Ishikawa (cell line): ENCODE results near the gene CERS6.

Source experiments
- CEBPB ChIP-seq: IDR thresholded peaks from 2 replicates; pipeline ENCODE4 v1.6.1; 2012
- CREB1 ChIP-seq: IDR thresholded peaks from 2 replicates; pipeline ENCODE4 v1.6.1; 2012; ENCODE audit warnings: low read depth
- EGR1 ChIP-seq: IDR thresholded peaks from 2 replicates; pipeline ENCODE4 v1.6.1; 2012
- EP300 ChIP-seq: IDR thresholded peaks from 2 replicates; pipeline ENCODE4 v1.6.1; 2012; ENCODE audit warnings: borderline replicate concordance
- FOXM1 ChIP-seq: IDR thresholded peaks from 2 replicates; pipeline ENCODE4 v1.6.1; 2012; ENCODE audit warnings: low read depth, borderline replicate concordance
- NFIC ChIP-seq: IDR thresholded peaks from 2 replicates; pipeline ENCODE4 v1.6.1; 2012
- RAD21 ChIP-seq: IDR thresholded peaks from 2 replicates; pipeline ENCODE4 v1.6.1; 2012; ENCODE audit warnings: low read depth
- TAF1 ChIP-seq: IDR thresholded peaks from 2 replicates; pipeline ENCODE4 v1.6.1; 2012; ENCODE audit warnings: low read depth, mild to moderate bottlenecking
- TCF12 ChIP-seq: IDR thresholded peaks from 2 replicates; pipeline ENCODE4 v1.6.1; 2012; ENCODE audit warnings: low read depth
- TEAD4 ChIP-seq: IDR thresholded peaks from 2 replicates; pipeline ENCODE4 v1.6.1; 2012
- YY1 ChIP-seq: IDR thresholded peaks from 2 replicates; pipeline ENCODE4 v1.6.1; 2012; ENCODE audit warnings: low read depth
- ZBTB7A ChIP-seq: IDR thresholded peaks from 2 replicates; pipeline ENCODE4 v1.6.1; 2012; ENCODE audit warnings: low read depth
- TF ChIP-seq, protein P1 (sequence below): IDR thresholded peaks from 2 replicates; pipeline ENCODE4 v1.6.1; 2012
- TF ChIP-seq, protein P2 (sequence below): IDR thresholded peaks from 2 replicates; pipeline ENCODE4 v1.6.1; 2012; ENCODE audit warnings: low read depth, mild to moderate bottlenecking
- TF ChIP-seq, protein P3 (sequence below): IDR thresholded peaks from 2 replicates; pipeline ENCODE4 v1.6.1; 2012

Gene CERS6

DNA sequence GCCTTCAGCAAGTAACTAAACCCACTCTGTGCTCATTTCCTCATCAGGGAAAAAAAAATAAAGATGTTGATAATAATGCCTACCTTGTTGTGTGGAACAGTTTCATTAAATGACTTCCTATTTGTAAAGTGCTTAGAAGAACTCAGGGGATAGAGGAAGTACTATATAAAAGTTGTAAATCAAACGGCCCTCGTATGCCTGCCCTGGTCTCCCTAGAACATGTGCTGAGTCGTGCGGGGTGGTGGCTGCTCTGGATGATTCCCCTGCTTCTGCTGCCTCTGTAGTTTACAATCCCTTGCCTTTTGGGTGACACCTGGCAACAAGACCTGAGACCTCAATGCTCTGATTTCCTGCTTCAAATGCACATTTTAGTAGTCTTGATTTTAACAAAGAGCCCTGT, 170.0 kb downstream of the CERS6 start:
- TF ChIP-seq, protein P1, sequence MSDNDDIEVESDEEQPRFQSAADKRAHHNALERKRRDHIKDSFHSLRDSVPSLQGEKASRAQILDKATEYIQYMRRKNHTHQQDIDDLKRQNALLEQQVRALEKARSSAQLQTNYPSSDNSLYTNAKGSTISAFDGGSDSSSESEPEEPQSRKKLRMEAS, result no peak
- TF ChIP-seq ZBTB7A (no peak), EP300 (no peak), FOXM1 (no peak)
- TF ChIP-seq, protein P2, sequence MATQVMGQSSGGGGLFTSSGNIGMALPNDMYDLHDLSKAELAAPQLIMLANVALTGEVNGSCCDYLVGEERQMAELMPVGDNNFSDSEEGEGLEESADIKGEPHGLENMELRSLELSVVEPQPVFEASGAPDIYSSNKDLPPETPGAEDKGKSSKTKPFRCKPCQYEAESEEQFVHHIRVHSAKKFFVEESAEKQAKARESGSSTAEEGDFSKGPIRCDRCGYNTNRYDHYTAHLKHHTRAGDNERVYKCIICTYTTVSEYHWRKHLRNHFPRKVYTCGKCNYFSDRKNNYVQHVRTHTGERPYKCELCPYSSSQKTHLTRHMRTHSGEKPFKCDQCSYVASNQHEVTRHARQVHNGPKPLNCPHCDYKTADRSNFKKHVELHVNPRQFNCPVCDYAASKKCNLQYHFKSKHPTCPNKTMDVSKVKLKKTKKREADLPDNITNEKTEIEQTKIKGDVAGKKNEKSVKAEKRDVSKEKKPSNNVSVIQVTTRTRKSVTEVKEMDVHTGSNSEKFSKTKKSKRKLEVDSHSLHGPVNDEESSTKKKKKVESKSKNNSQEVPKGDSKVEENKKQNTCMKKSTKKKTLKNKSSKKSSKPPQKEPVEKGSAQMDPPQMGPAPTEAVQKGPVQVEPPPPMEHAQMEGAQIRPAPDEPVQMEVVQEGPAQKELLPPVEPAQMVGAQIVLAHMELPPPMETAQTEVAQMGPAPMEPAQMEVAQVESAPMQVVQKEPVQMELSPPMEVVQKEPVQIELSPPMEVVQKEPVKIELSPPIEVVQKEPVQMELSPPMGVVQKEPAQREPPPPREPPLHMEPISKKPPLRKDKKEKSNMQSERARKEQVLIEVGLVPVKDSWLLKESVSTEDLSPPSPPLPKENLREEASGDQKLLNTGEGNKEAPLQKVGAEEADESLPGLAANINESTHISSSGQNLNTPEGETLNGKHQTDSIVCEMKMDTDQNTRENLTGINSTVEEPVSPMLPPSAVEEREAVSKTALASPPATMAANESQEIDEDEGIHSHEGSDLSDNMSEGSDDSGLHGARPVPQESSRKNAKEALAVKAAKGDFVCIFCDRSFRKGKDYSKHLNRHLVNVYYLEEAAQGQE, result no peak

DNA sequence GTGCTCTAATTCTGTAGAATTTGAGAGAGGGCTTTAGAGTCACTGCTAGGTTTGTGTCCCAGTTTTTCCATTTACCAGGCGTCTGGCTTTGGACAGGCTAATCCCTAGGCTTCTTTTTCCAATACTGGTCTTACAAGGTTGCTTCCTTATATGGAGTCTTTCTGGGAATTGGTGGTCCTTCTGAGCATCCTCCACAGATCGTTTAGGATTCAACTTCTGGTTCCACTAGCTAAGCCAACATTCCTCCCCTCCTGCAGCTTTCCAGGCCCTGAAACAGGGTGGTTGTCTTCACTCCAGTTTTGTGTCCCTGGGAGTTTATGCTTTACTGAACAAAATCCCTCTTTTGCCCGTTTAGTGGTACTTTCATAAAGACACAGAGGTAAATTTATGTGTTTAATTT, 170.6 kb downstream of the CERS6 start:
- TF ChIP-seq CREB1 (no peak), ZBTB7A (no peak), TEAD4 (no peak), TAF1 (no peak), EGR1 (no peak), NFIC (no peak), RAD21 (no peak), FOXM1 (no peak), EP300 (no peak), YY1 (no peak)
- TF ChIP-seq, protein P1, result no peak
- TF ChIP-seq, protein P3, sequence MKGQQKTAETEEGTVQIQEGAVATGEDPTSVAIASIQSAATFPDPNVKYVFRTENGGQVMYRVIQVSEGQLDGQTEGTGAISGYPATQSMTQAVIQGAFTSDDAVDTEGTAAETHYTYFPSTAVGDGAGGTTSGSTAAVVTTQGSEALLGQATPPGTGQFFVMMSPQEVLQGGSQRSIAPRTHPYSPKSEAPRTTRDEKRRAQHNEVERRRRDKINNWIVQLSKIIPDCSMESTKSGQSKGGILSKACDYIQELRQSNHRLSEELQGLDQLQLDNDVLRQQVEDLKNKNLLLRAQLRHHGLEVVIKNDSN, result no peak

DNA sequence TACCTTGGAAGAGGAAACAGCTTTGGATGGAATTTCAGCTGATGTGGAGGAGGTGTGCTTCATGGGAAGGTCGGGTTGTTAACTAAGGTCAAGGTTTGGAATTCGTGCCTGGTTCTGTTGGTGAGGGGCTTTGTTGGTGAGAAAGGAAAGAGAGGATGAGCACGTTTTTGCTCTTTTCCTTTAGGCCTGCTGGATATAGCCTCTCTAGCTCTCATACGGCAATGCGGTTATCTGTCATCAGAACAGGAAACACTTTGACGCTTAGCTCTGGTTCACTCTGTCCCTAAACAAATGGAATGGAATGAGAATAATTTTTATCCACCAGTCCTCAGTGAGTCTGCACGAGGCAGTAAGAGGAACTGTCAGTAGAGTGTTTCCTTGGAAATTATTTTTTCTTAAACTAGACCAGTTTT, 176.6 kb downstream of the CERS6 start:
- no peak for TF ChIP-seq CREB1

DNA sequence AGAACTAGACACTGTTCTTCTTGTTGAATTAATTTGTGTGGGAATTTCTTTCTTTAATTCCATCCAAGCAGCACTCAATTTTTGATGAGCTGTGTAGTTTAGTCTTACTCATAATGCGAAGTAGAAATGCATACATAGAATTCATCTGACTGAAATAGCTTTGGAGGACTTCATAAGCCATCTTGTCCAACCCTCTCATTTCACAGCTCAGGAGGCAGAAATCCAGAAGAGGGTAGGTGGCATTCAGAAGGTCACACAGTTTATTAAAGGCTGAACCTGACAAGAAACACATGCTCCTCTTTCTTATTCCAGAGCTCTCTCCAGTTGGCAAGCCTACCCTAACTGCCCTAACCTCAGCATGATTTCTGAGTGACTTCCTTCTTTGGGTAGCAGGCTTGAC, 177.1 kb downstream of the CERS6 start:
- TF ChIP-seq NFIC (no peak), EGR1 (no peak), TAF1 (no peak), EP300 (no peak), CREB1 (no peak), CEBPB (no peak), FOXM1 (no peak), ZBTB7A (no peak)

DNA sequence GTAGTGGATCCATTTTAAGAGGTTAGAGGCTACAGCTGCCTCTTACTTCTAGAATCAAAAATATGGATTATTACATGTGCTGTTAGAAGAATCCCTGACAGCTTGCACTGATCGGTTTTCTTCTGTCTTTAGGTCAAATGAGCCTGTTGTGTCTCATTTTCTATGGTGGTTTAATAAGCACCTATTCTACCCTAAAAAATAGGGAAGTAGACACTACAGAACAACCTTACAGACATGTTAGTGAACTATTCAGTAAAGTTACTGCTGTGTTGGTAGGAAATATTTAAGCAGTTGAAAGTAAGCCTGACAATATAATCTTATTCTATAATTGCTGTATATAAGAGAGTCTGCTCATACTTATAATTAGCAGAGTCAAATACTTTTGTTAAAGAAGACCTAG, 177.8 kb downstream of the CERS6 start:
- TF ChIP-seq EP300 (no peak), CREB1 (no peak), TCF12 (no peak), TEAD4 (no peak), RAD21 (no peak), CEBPB (no peak), NFIC (no peak)
- TF ChIP-seq, protein P3, result no peak

DNA sequence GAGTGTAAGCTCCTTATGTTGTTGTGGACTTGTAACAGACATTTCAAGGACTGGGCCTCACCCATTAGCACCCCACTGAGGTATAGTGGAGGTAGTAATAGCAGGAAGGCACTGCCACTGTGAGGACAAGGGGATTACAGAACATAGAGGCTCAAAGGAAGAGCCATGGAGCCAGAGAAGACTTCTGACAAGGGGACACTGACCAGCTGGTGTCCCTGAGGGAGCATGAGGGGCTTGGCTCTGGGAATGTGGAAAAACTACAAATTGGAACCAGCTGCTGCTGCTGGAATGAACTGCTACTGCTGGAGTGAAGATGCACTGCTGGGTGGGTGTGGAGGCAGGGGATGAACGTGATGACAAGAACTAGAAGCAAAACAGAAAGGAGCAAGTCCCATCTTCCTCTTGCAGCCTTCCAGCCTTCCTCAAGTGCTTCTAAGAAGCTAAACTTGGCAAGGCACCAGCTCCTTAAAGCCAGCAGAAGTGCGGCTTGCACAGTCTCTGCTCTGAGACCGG, 179.0 kb downstream of the CERS6 start:
- no peak for TF ChIP-seq TAF1

DNA sequence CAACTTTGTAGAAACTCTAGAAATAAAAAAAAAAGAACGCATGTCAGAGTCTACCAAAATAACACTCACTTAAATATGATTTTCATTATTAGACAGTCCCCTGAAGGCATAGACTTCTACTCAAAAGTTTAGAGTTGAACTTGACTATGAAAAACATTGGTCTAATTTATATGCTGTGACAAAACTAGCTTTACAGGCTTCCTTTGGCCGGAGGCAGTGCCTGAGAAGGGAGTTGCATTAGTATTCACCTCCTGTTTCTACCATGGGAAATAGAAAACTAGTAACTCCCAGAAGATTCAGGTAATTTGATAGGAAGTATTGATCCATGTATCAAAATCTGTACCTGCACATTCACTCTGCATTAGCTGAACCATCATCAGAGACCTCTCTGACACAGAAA, 182.9 kb downstream of the CERS6 start:
- TF ChIP-seq RAD21, result no peak
- TF ChIP-seq EP300, result no peak
- TF ChIP-seq NFIC, result no peak

DNA sequence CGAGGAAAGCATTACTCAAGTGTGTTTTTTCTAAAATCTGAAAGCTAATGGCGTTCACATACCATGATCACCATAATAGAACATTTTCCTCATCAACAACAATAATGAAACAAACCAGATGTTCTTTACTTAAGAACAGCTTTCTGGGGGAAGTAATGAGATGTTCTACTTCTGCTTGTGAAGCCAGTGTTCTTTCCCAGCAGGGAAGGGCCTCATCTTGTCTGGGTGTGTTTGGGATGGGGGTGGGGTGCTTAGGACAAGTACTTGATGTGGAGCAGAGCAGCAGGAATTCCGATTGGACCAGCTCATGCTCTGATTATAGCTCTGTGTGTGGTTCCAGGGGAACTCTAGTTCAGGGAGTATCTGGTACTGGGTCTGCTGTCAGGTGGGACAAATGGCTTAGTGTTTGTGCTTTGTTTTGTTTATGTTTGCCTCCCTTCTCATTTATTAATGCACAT, 183.4 kb downstream of the CERS6 start:
- no peak for TF ChIP-seq EP300
- no peak for TF ChIP-seq YY1
- TF ChIP-seq, protein P2, result no peak
- no peak for TF ChIP-seq RAD21
- no peak for TF ChIP-seq CEBPB
- TF ChIP-seq, protein P3, result no peak
- no peak for TF ChIP-seq TEAD4
- no peak for TF ChIP-seq CREB1
- TF ChIP-seq EGR1, result no peak
- no peak for TF ChIP-seq FOXM1
- no peak for TF ChIP-seq TCF12
- TF ChIP-seq NFIC, result no peak
- TF ChIP-seq, protein P1, result no peak
- no peak for TF ChIP-seq TAF1
- no peak for TF ChIP-seq ZBTB7A
